Measurements from ENCODE around the gene NINL. TPM values are rescaled to one million over a fixed set of nuclear protein-coding genes. Genes with fewer than 3 reads are reported as not detected.

NINL gene
- total and polyA plus RNA-seq, 2 of the 8 experiments (the other 6 are each of a cell fraction or from before 2014, with no cell fraction given): 15.3 to 30.0 TPM

GRCh38 chr20:25470045-25470444, 115.3 kb downstream of the NINL start:
- no peak overlapping the region for H3K18ac ChIP-seq (ENCODE audit: extremely low read depth, low read length)
- DNase-seq (ENCODE audit: low read depth in 1 of 2, low spot score in 2 of 2): peak; percentile 56 to 73
- H4K8ac ChIP-seq (ENCODE audit: extremely low read depth, insufficient read depth, low read length): no peak overlapping the region
- peaks cover 0 to 18% (median 9%) of the 10 kb centered on the region in 4 experiments; a peak in 4 of 8 replicates for H3K36me3 ChIP-seq (ENCODE audit: control insufficient read depth in 2 of 4, insufficient read depth in 4 of 4, low read length in 3 of 4)
- no peak overlapping the region for H3K4ac ChIP-seq (replicated peaks; ENCODE audit: insufficient read length, low read depth, low read length)
- FAIRE-seq: peak; percentile 81
- ChIA-PET CTCF (ENCODE audit: partially characterized antibody) (interaction anchor here (0.6 to 2.6 kb wide), 34 partner anchors 10 to 220 kb away, joined by 3 to 25 read pairs (median 4); no protein-coding TSS in a partner anchor), POLR2A (ENCODE audit: partially characterized antibody) (interaction anchor here (0.5 to 1.1 kb wide), 3 partner anchors 9 to 198 kb away, joined by 3 to 8 read pairs (median 4); no protein-coding TSS in a partner anchor)
- no peak overlapping the region for H2BK5ac ChIP-seq (ENCODE audit: low read depth, low read length)
- H4K5ac ChIP-seq (ENCODE audit: insufficient read length, low read depth, low read length): no peak overlapping the region
- 71% methylated on average over 13 of the region's 13 CpGs; no CpG with 5 or more reads in 1 of the 2 experiments for WGBS, 2 experiments (ENCODE audit: extremely low coverage in 1 of 2, insufficient coverage in 1 of 2, insufficient read length in 1 of 2, insufficient replicate concordance in 2 of 2, low coverage in 1 of 2, low lambda C conversion rate in 2 of 2, missing lambda C conversion rate in 1 of 2)
- no peak overlapping the region for H3K4me3 ChIP-seq (ENCODE audit: extremely low read depth in 1 of 4, insufficient read depth in 2 of 4, low read depth in 3 of 4, low read length in 4 of 4)
- 0 out of 2 replicates have a peak, but pooled peaks have one; percentile 28 for TF ChIP-seq TCF12 (IDR thresholded peaks at IDR 0.05; ENCODE audit: low read depth, low read length)
- no peak for TF ChIP-seq RFX5 (IDR thresholded peaks at IDR 0.05; ENCODE audit: borderline replicate concordance, low read depth, low read length)
- no peak for TF ChIP-seq KDM5A (IDR thresholded peaks at IDR 0.05; ENCODE audit: low read length)
- TF ChIP-seq CTCF (IDR thresholded peaks at IDR 0.05; ENCODE audit: control extremely low read depth in 1 of 3, insufficient read depth in 1 of 3, low read depth in 1 of 3, low read length in 3 of 3): peak; percentile 85 to 95 (median 90)
- no peak for TF ChIP-seq YY1 (IDR thresholded peaks at IDR 0.05; ENCODE audit: low read depth, low read length)
- peak; percentile 94 to 96 for TF ChIP-seq RAD21 (IDR thresholded peaks at IDR 0.05 in 1 of 2, conservative IDR thresholded peaks at IDR 0.05 in 1 of 2; ENCODE audit: low read depth in 2 of 2, low read length in 2 of 2)
- TF ChIP-seq CBX8 (IDR thresholded peaks at IDR 0.05; ENCODE audit: borderline replicate concordance, low read depth, low read length): no peak
- TF ChIP-seq TEAD4 (IDR thresholded peaks at IDR 0.05; ENCODE audit: low read depth, low read length): no peak
- TF ChIP-seq BACH1 (IDR thresholded peaks at IDR 0.05; ENCODE audit: low read length): no peak
- no peaks in the 10 kb centered on the region for H3K23me2 ChIP-seq (ENCODE audit: low read depth, low read length)
- no peak overlapping the region for H4K91ac ChIP-seq (replicated peaks; ENCODE audit: insufficient read length, low read length)
- H3K56ac ChIP-seq (replicated peaks; ENCODE audit: insufficient read length, low read depth, low read length): no peak overlapping the region
- no peaks in the 10 kb centered on the region for H3K79me2 ChIP-seq (ENCODE audit: control insufficient read depth in 1 of 2, insufficient read depth in 2 of 2, low read length in 2 of 2)
- no peaks in the 10 kb centered on the region for H3K9me3 ChIP-seq (ENCODE audit: insufficient read depth in 2 of 2, low read depth in 1 of 2, low read length in 1 of 2)
- no peak overlapping the region for H2AFZ ChIP-seq (ENCODE audit: low read length)
- no peak overlapping the region for H2BK15ac ChIP-seq (ENCODE audit: low read length)
- no peak overlapping the region for H3K4me2 ChIP-seq (ENCODE audit: insufficient read depth in 1 of 2, low read depth in 2 of 2, low read length in 2 of 2)
- no peak overlapping the region for H2BK12ac ChIP-seq (ENCODE audit: low read depth, low read length)
- H3K9ac ChIP-seq (replicated peaks in 1 of 4; ENCODE audit: extremely low read depth in 1 of 4, low read depth in 3 of 4, low read length in 3 of 4): no peak overlapping the region
- no peak overlapping the region for H2BK20ac ChIP-seq (ENCODE audit: low read length)
- no peak overlapping the region for H2BK120ac ChIP-seq (replicated peaks; ENCODE audit: low read depth, low read length)
- H4K20me1 ChIP-seq (replicated peaks in 1 of 2; ENCODE audit: control insufficient read depth in 1 of 2, insufficient read depth in 2 of 2, low read length in 2 of 2): peaks cover 0 to 3% of the 10 kb centered on the region in 2 experiments
- H3K14ac ChIP-seq (ENCODE audit: insufficient read length): no peak overlapping the region
- no peak overlapping the region for H3K23ac ChIP-seq (ENCODE audit: insufficient read length)
- no peaks in the 10 kb centered on the region for H3K27me3 ChIP-seq (replicated peaks in 1 of 4; ENCODE audit: control insufficient read depth in 3 of 4, extremely low read depth in 1 of 4, insufficient read depth in 3 of 4, low read length in 3 of 4)
- no peak overlapping the region for H3K27ac ChIP-seq (ENCODE audit: low read depth, low read length)
- H3K4me1 ChIP-seq (replicated peaks in 1 of 4; ENCODE audit: control insufficient read depth in 3 of 4, insufficient read depth in 4 of 4, low read length in 3 of 4): no peaks in the 10 kb centered on the region; a peak in 2 of 7 replicates
- H3K79me1 ChIP-seq (ENCODE audit: low read depth, low read length): no peaks in the 10 kb centered on the region
- H2AK5ac ChIP-seq (ENCODE audit: low read depth, low read length): no peak overlapping the region
